SU-DHL-6 (cell line): ENCODE data around the gene TENT4A.

ENCODE experiments used
- H2AFZ ChIP-seq: fragments of 200-600 bp; sonication (generic); 2 replicates; pipeline ENCODE4 v1.6.1; 2014; ENCODE audit warnings: low read depth, mild to moderate bottlenecking, moderate library complexity, mixed read lengths, antibody characterized with exemption, low read length; ENCODE audit not compliant: severe bottlenecking
- H3F3A ChIP-seq: fragments of 200-600 bp; shearing (Covaris generic); 2 replicates; pipeline ENCODE4 v1.6.0; 2016; ENCODE audit warnings: antibody characterized with exemption, mild to moderate bottlenecking; ENCODE audit not compliant: insufficient read depth
- H3K27ac ChIP-seq: fragments of 200-600 bp; sonication (generic); 2 replicates; pipeline ENCODE4 v1.5.1; 2016; ENCODE audit warnings: low read depth, mild to moderate bottlenecking, low read length, moderate library complexity, mixed read lengths
- H3K27me3 ChIP-seq: fragments of 200-600 bp; sonication (generic), shearing (Covaris generic); 2 replicates; pipeline ENCODE4 v1.6.0; 2014; ENCODE audit warnings: mild to moderate bottlenecking, low read length
- H3K36me3 ChIP-seq: fragments of 200-600 bp; sonication (generic); 2 replicates; pipeline ENCODE4 v1.6.1; 2014; ENCODE audit warnings: mild to moderate bottlenecking, low read length, mixed read lengths
- H3K4me2 ChIP-seq: fragments of 300-600, 200-600 bp; shearing (Covaris generic), sonication (generic); 2 replicates; pipeline ENCODE4 v1.6.0; 2014; ENCODE audit warnings: low read length, low read depth, mild to moderate bottlenecking; ENCODE audit not compliant: poor library complexity, severe bottlenecking
- H3K4me3 ChIP-seq: fragments of 200-600 bp; sonication (generic); 2 replicates; pipeline ENCODE4 v1.5.1; 2014; ENCODE audit warnings: antibody characterized with exemption, low read length, mild to moderate bottlenecking, mixed read lengths; ENCODE audit not compliant: insufficient read depth, poor library complexity, severe bottlenecking
- H3K79me2 ChIP-seq: fragments of 200-600 bp; sonication (generic); 2 replicates; pipeline ENCODE4 v1.6.1; 2014; ENCODE audit warnings: mild to moderate bottlenecking, low read length, moderate library complexity; ENCODE audit not compliant: insufficient read depth
- H3K9ac ChIP-seq: fragments of 200-600 bp; sonication (generic); 2 replicates; pipeline ENCODE4 v1.7.0; 2014; ENCODE audit warnings: mild to moderate bottlenecking, low read length
- H3K9me2 ChIP-seq: fragments of 200-600 bp; sonication (generic); replicated peaks from 2 replicates; pipeline ENCODE4 v1.6.1; 2014; ENCODE audit warnings: low read length; ENCODE audit not compliant: insufficient read depth
- H3K9me3 ChIP-seq: fragments of 200-600 bp; sonication (generic); 2 replicates; pipeline ENCODE4 v1.6.1; 2014; ENCODE audit warnings: low read length, mixed read lengths; ENCODE audit not compliant: insufficient read depth
- H4K20me1 ChIP-seq: fragments of 200-600 bp; sonication (generic); 2 replicates; pipeline ENCODE4 v1.6.1; 2014; ENCODE audit warnings: low read depth, mild to moderate bottlenecking, antibody characterized with exemption, low read length, moderate library complexity, mixed read lengths
- CTCF ChIP-seq: fragments of 200-600 bp; sonication (generic); IDR thresholded peaks from one replicate; pipeline ENCODE4 v1.5.1; 2017; ENCODE audit warnings: antibody characterized with exemption, mild to moderate bottlenecking, low read length, moderate library complexity; ENCODE audit not compliant: insufficient read depth, poor library complexity, severe bottlenecking
- EZH2phosphoT487 ChIP-seq: fragments of 200-600 bp; sonication (generic), shearing (Covaris generic); conservative IDR thresholded peaks from 2 replicates; pipeline ENCODE4 v1.6.1; 2018; ENCODE audit warnings: mild to moderate bottlenecking, antibody characterized with exemption, low read length, moderate library complexity, mixed read lengths

Gene TENT4A

DNA sequence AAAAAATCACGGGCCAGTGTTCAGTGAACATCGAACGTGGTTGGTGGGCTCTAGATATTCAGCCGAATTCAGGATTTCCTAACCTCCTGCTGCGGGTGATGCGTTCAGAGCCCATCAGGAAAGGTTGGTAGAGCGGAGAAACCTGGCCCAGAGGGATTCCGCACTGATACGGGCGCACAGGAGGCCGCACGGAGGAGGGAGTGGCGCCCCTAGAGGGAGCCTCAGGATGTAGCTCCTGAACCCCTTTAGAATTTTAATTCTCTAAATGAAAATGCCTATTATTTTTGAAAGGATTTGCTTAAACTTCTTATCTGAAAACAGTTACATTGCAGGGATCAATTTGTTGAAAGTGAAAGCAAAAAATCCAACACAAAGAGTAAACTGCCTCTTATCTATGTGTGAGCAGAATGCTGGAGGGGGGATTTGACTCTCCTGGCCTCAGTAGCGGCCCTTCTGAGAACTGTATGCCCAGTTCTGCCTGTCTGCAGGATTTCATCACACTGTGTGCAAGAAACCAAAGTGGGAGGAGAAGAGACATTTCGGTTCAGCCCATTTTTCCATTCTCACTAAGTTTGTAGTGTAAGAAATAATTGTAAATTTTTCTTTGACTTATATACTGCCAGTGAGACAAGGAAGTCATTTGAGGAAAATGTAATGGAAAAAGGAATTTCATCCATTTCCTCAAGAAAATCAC lies 75.9 kb downstream of the TENT4A start:
- no peaks in the 10 kb centered on the region for H3K27me3 ChIP-seq
- H4K20me1 ChIP-seq: no peaks in the 10 kb centered on the region
- H3K9me2 ChIP-seq: no peaks in the 10 kb centered on the region
- no peaks in the 10 kb centered on the region for H3K79me2 ChIP-seq
- H3K4me3 ChIP-seq: no peak overlapping the region
- no peak overlapping the region for H3K9ac ChIP-seq
- H3K36me3 ChIP-seq: no peaks in the 10 kb centered on the region
- H3F3A ChIP-seq: no peaks in the 10 kb centered on the region
- no peak overlapping the region for H3K4me2 ChIP-seq
- H3K27ac ChIP-seq: no peak overlapping the region
- H2AFZ ChIP-seq: no peak overlapping the region
- H3K9me3 ChIP-seq: no peaks in the 10 kb centered on the region
- TF ChIP-seq EZH2phosphoT487 (no peak), CTCF (no peak)

DNA sequence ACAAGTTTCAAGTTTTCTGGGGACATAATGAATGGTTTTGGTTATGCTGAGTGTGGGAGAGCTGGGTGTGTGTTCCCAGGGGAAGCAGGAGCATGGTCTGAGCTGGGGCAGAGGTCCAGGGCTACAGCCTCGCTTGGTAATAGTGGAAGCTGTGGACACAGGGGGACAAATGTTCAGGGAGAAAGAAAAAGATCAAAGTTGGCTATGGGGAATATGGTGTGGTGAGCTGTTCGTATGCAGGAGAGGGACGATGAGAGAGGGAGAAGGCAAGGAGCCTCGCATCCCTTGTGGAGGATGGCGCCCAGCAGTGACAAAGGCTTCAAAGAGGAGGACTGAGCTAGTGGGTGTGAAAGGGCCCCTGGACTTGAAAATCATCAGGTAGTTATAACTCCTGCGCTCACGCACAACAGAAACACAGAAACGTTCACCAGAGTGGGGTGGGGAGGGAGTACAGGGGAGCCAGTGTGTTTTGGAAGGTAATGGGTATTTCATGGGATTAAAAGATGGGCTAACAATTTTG lies 77.2 kb downstream of the TENT4A start:
- no peaks in the 10 kb centered on the region for H3F3A ChIP-seq
- H3K9me3 ChIP-seq: no peaks in the 10 kb centered on the region
- H3K79me2 ChIP-seq: no peaks in the 10 kb centered on the region
- no peaks in the 10 kb centered on the region for H3K36me3 ChIP-seq
- H3K9ac ChIP-seq: no peak overlapping the region
- no peaks in the 10 kb centered on the region for H4K20me1 ChIP-seq
- H3K4me3 ChIP-seq: no peak overlapping the region
- H3K27ac ChIP-seq: no peak overlapping the region
- TF ChIP-seq CTCF: no peak
- TF ChIP-seq EZH2phosphoT487: no peak
- no peak overlapping the region for H3K4me2 ChIP-seq
- no peaks in the 10 kb centered on the region for H3K9me2 ChIP-seq
- no peaks in the 10 kb centered on the region for H3K27me3 ChIP-seq
- H2AFZ ChIP-seq: no peak overlapping the region

GRCh38 chr5:6791031-6791430 lies 77.8 kb downstream of the TENT4A start:
- no peak for TF ChIP-seq EZH2phosphoT487
- TF ChIP-seq CTCF: no peak
- Histone ChIP-seq H3K27me3 (no peaks in the 10 kb centered on the region), H3K79me2 (no peaks in the 10 kb centered on the region), H2AFZ (no peak overlapping the region), H3K4me3 (no peak overlapping the region), H3K9me3 (no peaks in the 10 kb centered on the region), H3K9me2 (no peaks in the 10 kb centered on the region), H4K20me1 (no peaks in the 10 kb centered on the region), H3K27ac (no peak overlapping the region), H3K9ac (no peak overlapping the region), H3K4me2 (no peak overlapping the region), H3K36me3 (no peaks in the 10 kb centered on the region), H3F3A (no peaks in the 10 kb centered on the region)
